GM12878 (cell line): ENCODE measurements around the gene CACNA2D4. TPM values are rescaled to one million over a fixed set of nuclear protein-coding genes. Genes with fewer than 3 reads are reported as not detected.

Experiments used
- BCL3 ChIP-seq: IDR thresholded peaks from 2 replicates; pipeline ENCODE4 v1.6.1; 2011; ENCODE audit warnings: borderline replicate concordance, low read depth, mild to moderate bottlenecking, moderate library complexity, low read length; ENCODE audit not compliant: insufficient read depth, poor library complexity, severe bottlenecking
- E2F8 ChIP-seq: fragments of 450-650 bp; IDR thresholded peaks from 2 replicates; pipeline ENCODE4 v1.6.1; 2018; ENCODE audit warnings: mild to moderate bottlenecking, low read depth, moderate library complexity; ENCODE audit not compliant: partially characterized antibody
- MEF2A ChIP-seq: IDR thresholded peaks from 2 replicates; pipeline ENCODE4 v1.6.1; 2011; ENCODE audit warnings: low read depth, mild to moderate bottlenecking, low read length, moderate library complexity; ENCODE audit not compliant: insufficient read depth
- MYB ChIP-seq: fragments of 150-350 bp; IDR thresholded peaks from 2 replicates; pipeline ENCODE4 v1.6.1; 2014; ENCODE audit warnings: mild to moderate bottlenecking, low read depth, low read length, borderline replicate concordance
- MYC ChIP-seq: IDR thresholded peaks from 2 replicates; pipeline ENCODE4 v1.6.1; 2011; ENCODE audit warnings: mild to moderate bottlenecking, low read length, moderate library complexity, inconsistent platforms; ENCODE audit not compliant: insufficient read depth, insufficient replicate concordance, insufficient read length, severe bottlenecking
- RBBP5 ChIP-seq: fragments of 200-600 bp; sonication (generic); conservative IDR thresholded peaks from 2 replicates; pipeline ENCODE4 v1.6.1; 2016
- SPI1 ChIP-seq: IDR thresholded peaks from 2 replicates; pipeline ENCODE4 v1.6.1; 2011; ENCODE audit warnings: low read depth, mild to moderate bottlenecking, low read length, moderate library complexity, borderline replicate concordance; ENCODE audit not compliant: insufficient read depth
- TAF1 ChIP-seq: IDR thresholded peaks from 2 replicates; pipeline ENCODE4 v1.6.1; 2011; ENCODE audit warnings: mild to moderate bottlenecking, low read depth, low read length, borderline replicate concordance
- ZBED1 ChIP-seq: IDR thresholded peaks from 2 replicates; pipeline ENCODE4 v1.6.1; 2016; ENCODE audit warnings: borderline replicate concordance
- ZNF24 ChIP-seq: fragments of 450-650 bp; IDR thresholded peaks from 2 replicates; pipeline ENCODE4 v1.6.1; 2017; ENCODE audit warnings: antibody characterized with exemption, mild to moderate bottlenecking
- ZSCAN29 ChIP-seq: fragments of 450-650 bp; IDR thresholded peaks from 2 replicates; pipeline ENCODE4 v1.6.1; 2017; ENCODE audit warnings: mild to moderate bottlenecking, moderate library complexity
- polyA plus RNA-seq, 11 experiments: library from polyadenylated mRNA; depleted of rRNA in 4 of 11; unstranded in 6 of 11; stranded (reverse) in 5 of 11; fragments of >200 nt; fragmentation: Nextera tagmentation in 4 of 11; fragmentation: Illumina TruSeq in 1 of 11; extraction: Ambion mirVana in 4 of 11; extraction: Trizol in 1 of 11; gene quantifications; 1 replicate in 1 of 11; 2 replicates in 10 of 11; pipeline versions ENCODE4 v1.2.1 to v1.2.3, GENCODE V29; 2011 to 2016; ENCODE audit warnings: inconsistent platforms in 2 of 11, missing spikeins in 2 of 11, low read depth in 1 of 11
- total RNA-seq, 4 experiments: library from RNA; depleted of rRNA in 3 of 4; stranded (reverse); fragments of >200 nt in 3 of 4; fragmentation: Illumina TruSeq in 1 of 4; extraction: Trizol in 1 of 4; gene quantifications; 2 replicates each; pipeline versions ENCODE4 v1.2.1 to v1.2.3, GENCODE V29; 2013 to 2021

Gene CACNA2D4
- total and polyA plus RNA-seq, 10 of the 15 experiments (the other 5 are each of a cell fraction or from before 2014, with no cell fraction given): 0.03 to 1.0 (median 0.65) TPM

GRCh38 chr12:1808036-1808797 lies 110.2 kb downstream of the CACNA2D4 start (continued):
- TF ChIP-seq MYC (no peak), RBBP5 (no peak), ZNF24 (no peak), SPI1 (no peak), MYB (no peak), MEF2A (no peak), TAF1 (no peak), BCL3 (no peak), E2F8 (no peak), ZBED1 (no peak), ZSCAN29 (no peak)
- TF ChIP-seq, all 136 proteins: peak for 0
